Fibroblast of skin of back (primary cell): ENCODE results near the gene HIP1.
"Not testable (repeated sequence)": the region's sequence is repeated elsewhere in the genome, so short reads cannot be mapped to it uniquely, and the experiment has no call there.

ENCODE experiments used
- DNase-seq: peaks from one replicate; pipeline ENCODE4 v3.0.0-alpha.2; 2013

Gene HIP1

DNA sequence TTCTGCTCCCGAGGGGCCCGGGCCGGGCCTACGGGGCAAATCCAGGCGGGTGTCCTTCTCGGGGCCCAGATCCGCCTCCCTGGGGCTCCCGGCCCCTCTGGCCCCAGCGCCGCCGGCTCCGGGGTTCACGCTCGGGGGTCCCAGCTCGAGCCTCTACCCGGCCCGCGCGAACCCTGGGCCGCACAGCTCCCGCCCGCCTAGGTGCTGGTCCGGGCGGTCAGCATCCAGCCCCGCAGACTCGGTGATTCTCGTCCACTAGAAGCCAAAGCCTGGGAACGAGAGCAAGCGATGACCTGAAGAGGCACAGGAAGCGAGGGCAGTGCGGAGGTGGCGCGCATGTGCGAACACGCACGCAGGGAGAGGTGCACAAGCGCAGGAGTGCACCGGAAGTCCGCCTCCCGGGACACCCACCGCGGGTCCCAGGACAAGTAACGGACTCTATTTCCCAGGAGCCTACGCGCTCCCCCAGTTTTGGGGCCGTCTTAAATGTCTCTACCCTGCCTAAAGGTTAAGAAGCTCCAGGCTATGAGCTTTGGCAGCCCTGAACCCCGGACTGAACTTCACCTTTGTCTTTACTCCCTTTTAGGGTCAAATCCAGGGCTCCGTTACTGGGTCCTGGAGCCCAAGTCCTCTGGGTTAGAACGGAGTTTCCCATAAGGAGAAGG is 252.6 kb downstream of the HIP1 start, which contains the start of gene POM121C:
Gene POM121C, minus strand, starts transcription at position 321 of the 665 bp plus-strand sequence. CDS start 44,803 bp downstream, outside the sequence.
- DNase-seq = peak; percentile 90

- DNase-seq = not testable (repeated sequence)
These were observed 253.3 kb downstream of the HIP1 start for GRCh38 chr7:75485355-75485978.
